Measurements from ENCODE around the gene EMX2. TPM values are rescaled to one million over a fixed set of nuclear protein-coding genes. Genes with fewer than 3 reads are reported as not detected.

EMX2 gene
- total RNA-seq, 1 donor from 2014 or later: 0.47 TPM

GRCh38 chr10:117555863-117556262, 13.3 kb downstream of the EMX2 start:
- peaks cover 31% of the 10 kb centered on the region for H3K27me3 Mint-ChIP-seq (ENCODE audit: unreplicated experiment)
- peaks cover 10% of the 10 kb centered on the region for H3K4me1 Mint-ChIP-seq (ENCODE audit: low read depth, unreplicated experiment)
- DNase-seq: peak; percentile 2
- H3K9me3 Mint-ChIP-seq (ENCODE audit: unreplicated experiment): peaks cover 15% of the 10 kb centered on the region
- TF ChIP-seq CTCF (IDR thresholded peaks at IDR 0.05; ENCODE audit: partially characterized antibody, unreplicated experiment): no peak
- peaks cover 5% of the 10 kb centered on the region for H3K36me3 Mint-ChIP-seq (ENCODE audit: unreplicated experiment)
- no peak overlapping the region for H3K27ac Mint-ChIP-seq (ENCODE audit: unreplicated experiment)
- no peak overlapping the region for H3K4me3 Mint-ChIP-seq (ENCODE audit: unreplicated experiment)

GRCh38 chr10:117556356-117556755, 13.8 kb downstream of the EMX2 start:
- Mint-ChIP-seq H3K27ac (ENCODE audit: unreplicated experiment) (no peak overlapping the region), H3K9me3 (ENCODE audit: unreplicated experiment) (peaks cover 12% of the 10 kb centered on the region), H3K4me1 (ENCODE audit: low read depth, unreplicated experiment) (peaks cover 10% of the 10 kb centered on the region), H3K27me3 (ENCODE audit: unreplicated experiment) (peaks cover 27% of the 10 kb centered on the region), H3K36me3 (ENCODE audit: unreplicated experiment) (peaks cover 5% of the 10 kb centered on the region), H3K4me3 (ENCODE audit: unreplicated experiment) (no peak overlapping the region)
- DNase-seq: peak; percentile 4
- TF ChIP-seq CTCF (IDR thresholded peaks at IDR 0.05; ENCODE audit: partially characterized antibody, unreplicated experiment): no peak

GRCh38 chr10:117559712-117560111, 17.2 kb downstream of the EMX2 start:
- no peak overlapping the region for H3K4me3 Mint-ChIP-seq (ENCODE audit: unreplicated experiment)
- no peak overlapping the region for H3K27ac Mint-ChIP-seq (ENCODE audit: unreplicated experiment)
- DNase-seq: no peak
- H3K4me1 Mint-ChIP-seq (ENCODE audit: low read depth, unreplicated experiment): no peaks in the 10 kb centered on the region
- TF ChIP-seq CTCF (IDR thresholded peaks at IDR 0.05; ENCODE audit: partially characterized antibody, unreplicated experiment): no peak
- peaks cover 10% of the 10 kb centered on the region for H3K9me3 Mint-ChIP-seq (ENCODE audit: unreplicated experiment)
- peaks cover 11% of the 10 kb centered on the region for H3K27me3 Mint-ChIP-seq (ENCODE audit: unreplicated experiment)
- H3K36me3 Mint-ChIP-seq (ENCODE audit: unreplicated experiment): peaks cover 5% of the 10 kb centered on the region

GRCh38 chr10:117560942-117561341, 18.4 kb downstream of the EMX2 start:
- no peak overlapping the region for H3K27ac Mint-ChIP-seq (ENCODE audit: unreplicated experiment)
- TF ChIP-seq CTCF (IDR thresholded peaks at IDR 0.05; ENCODE audit: partially characterized antibody, unreplicated experiment): no peak
- H3K4me1 Mint-ChIP-seq (ENCODE audit: low read depth, unreplicated experiment): no peaks in the 10 kb centered on the region
- H3K36me3 Mint-ChIP-seq (ENCODE audit: unreplicated experiment): peaks cover 5% of the 10 kb centered on the region
- peak; percentile 0 for DNase-seq
- H3K27me3 Mint-ChIP-seq (ENCODE audit: unreplicated experiment): peaks cover 6% of the 10 kb centered on the region
- H3K4me3 Mint-ChIP-seq (ENCODE audit: unreplicated experiment): no peak overlapping the region
- peaks cover 10% of the 10 kb centered on the region for H3K9me3 Mint-ChIP-seq (ENCODE audit: unreplicated experiment)

- Mint-ChIP-seq H3K27me3 (ENCODE audit: unreplicated experiment) (peaks cover 6% of the 10 kb centered on the region), H3K27ac (ENCODE audit: unreplicated experiment) (no peak overlapping the region), H3K9me3 (ENCODE audit: unreplicated experiment) (peaks cover 8% of the 10 kb centered on the region), H3K4me3 (ENCODE audit: unreplicated experiment) (no peak overlapping the region), H3K36me3 (ENCODE audit: unreplicated experiment) (no peaks in the 10 kb centered on the region), H3K4me1 (ENCODE audit: low read depth, unreplicated experiment) (no peaks in the 10 kb centered on the region)
- DNase-seq: no peak
- TF ChIP-seq CTCF (IDR thresholded peaks at IDR 0.05; ENCODE audit: partially characterized antibody, unreplicated experiment): no peak
These were observed 19.7 kb downstream of the EMX2 start for GRCh38 chr10:117562220-117562619.
